Activated naive CD4-positive, alpha-beta T cell treated with anti-CD3 and anti-CD28 coated beads, Interleukin-2, amount 10 ng/mL, durations not matched to agents 7 days and 5 days (primary cell): ENCODE measurements around the gene ABO.

Source experiments
- CTCF ChIA-PET: fragments of 350-600 bp; sonication (Branson Sonifier 250); formaldehyde crosslinking; loops from one replicate; lab custom pipeline; 2021; ENCODE audit warnings: antibody characterized with exemption; lab: Charles Lee
- DNase-seq: peaks from one replicate; pipeline ENCODE4 v3.0.0-alpha.2; 2020
- H3K27ac Mint-ChIP-seq: one replicate; pipeline ENCODE4 v1.8.0; 2021; ENCODE audit warnings: mild to moderate bottlenecking, moderate library complexity, mixed read lengths
- H3K27me3 Mint-ChIP-seq: one replicate; pipeline ENCODE4 v1.8.0; 2021; ENCODE audit warnings: mild to moderate bottlenecking, mixed read lengths
- H3K36me3 Mint-ChIP-seq: one replicate; pipeline ENCODE4 v1.8.0; 2021; ENCODE audit warnings: mixed read lengths
- H3K4me1 Mint-ChIP-seq: one replicate; pipeline ENCODE4 v1.8.0; 2021; ENCODE audit warnings: mixed read lengths
- H3K4me3 Mint-ChIP-seq: one replicate; pipeline ENCODE4 v1.8.0; 2021; ENCODE audit warnings: mild to moderate bottlenecking, moderate library complexity, mixed read lengths
- H3K9me3 Mint-ChIP-seq: one replicate; pipeline ENCODE4 v1.8.0; 2021; ENCODE audit warnings: mixed read lengths

ABO gene

GRCh38 chr9:133262226-133262625 lies 12.8 kb downstream of the ABO start:
- H3K27ac Mint-ChIP-seq: no peak overlapping the region
- H3K4me1 Mint-ChIP-seq: no peaks in the 10 kb centered on the region
- no peaks in the 10 kb centered on the region for H3K9me3 Mint-ChIP-seq
- H3K27me3 Mint-ChIP-seq: peaks cover 21% of the 10 kb centered on the region
- DNase-seq: no peak
- H3K36me3 Mint-ChIP-seq: no peaks in the 10 kb centered on the region
- no peak overlapping the region for H3K4me3 Mint-ChIP-seq
- CTCF ChIA-PET: no interaction called here

GRCh38 chr9:133261753-133262120 lies 13.3 kb downstream of the ABO start:
- Mint-ChIP-seq H3K27ac (no peak overlapping the region), H3K4me3 (no peak overlapping the region), H3K4me1 (no peaks in the 10 kb centered on the region), H3K9me3 (no peaks in the 10 kb centered on the region), H3K36me3 (no peaks in the 10 kb centered on the region), H3K27me3 (peaks cover 23% of the 10 kb centered on the region)
- DNase-seq: no peak
- CTCF ChIA-PET: no interaction called here

- no peaks in the 10 kb centered on the region for H3K36me3 Mint-ChIP-seq
- no peak overlapping the region for H3K27ac Mint-ChIP-seq
- H3K27me3 Mint-ChIP-seq: peaks cover 23% of the 10 kb centered on the region
- CTCF ChIA-PET: no interaction called here
- no peak overlapping the region for H3K4me3 Mint-ChIP-seq
- no peak for DNase-seq
- no peaks in the 10 kb centered on the region for H3K4me1 Mint-ChIP-seq
- H3K9me3 Mint-ChIP-seq: no peaks in the 10 kb centered on the region
Measured at GRCh38 chr9:133261103-133261752, 13.8 kb downstream of the ABO start.

- H3K9me3 Mint-ChIP-seq: no peaks in the 10 kb centered on the region
- no peak for DNase-seq
- no peak overlapping the region for H3K27ac Mint-ChIP-seq
- CTCF ChIA-PET: no interaction called here
- peaks cover 23% of the 10 kb centered on the region for H3K27me3 Mint-ChIP-seq
- no peak overlapping the region for H3K4me3 Mint-ChIP-seq
- H3K36me3 Mint-ChIP-seq: no peaks in the 10 kb centered on the region
- no peaks in the 10 kb centered on the region for H3K4me1 Mint-ChIP-seq
Measured at GRCh38 chr9:133260334-133261102, 14.5 kb downstream of the ABO start.

GRCh38 chr9:133258061-133259015 lies 16.7 kb downstream of the ABO start:
- no peak for DNase-seq
- Mint-ChIP-seq H3K36me3 (no peaks in the 10 kb centered on the region), H3K4me1 (no peaks in the 10 kb centered on the region), H3K27ac (no peak overlapping the region), H3K4me3 (no peak overlapping the region), H3K27me3 (peaks cover 23% of the 10 kb centered on the region), H3K9me3 (no peaks in the 10 kb centered on the region)
- CTCF ChIA-PET: no interaction called here

GRCh38 chr9:133257465-133257956 lies 17.5 kb downstream of the ABO start:
- no peak overlapping the region for H3K27ac Mint-ChIP-seq
- H3K27me3 Mint-ChIP-seq: peaks cover 23% of the 10 kb centered on the region
- CTCF ChIA-PET: no interaction called here
- H3K36me3 Mint-ChIP-seq: no peaks in the 10 kb centered on the region
- H3K4me1 Mint-ChIP-seq: peaks cover 7% of the 10 kb centered on the region
- no peak overlapping the region for H3K4me3 Mint-ChIP-seq
- H3K9me3 Mint-ChIP-seq: no peaks in the 10 kb centered on the region
- no peak for DNase-seq

- peaks cover 9% of the 10 kb centered on the region for H3K4me1 Mint-ChIP-seq
- H3K36me3 Mint-ChIP-seq: no peaks in the 10 kb centered on the region
- H3K27ac Mint-ChIP-seq: no peak overlapping the region
- H3K27me3 Mint-ChIP-seq: peaks cover 23% of the 10 kb centered on the region
- no peak for DNase-seq
- no peak overlapping the region for H3K4me3 Mint-ChIP-seq
- CTCF ChIA-PET: no interaction called here
- H3K9me3 Mint-ChIP-seq: no peaks in the 10 kb centered on the region
Measured at GRCh38 chr9:133256686-133257091, 18.3 kb downstream of the ABO start.

- no peak overlapping the region for H3K27ac Mint-ChIP-seq
- no peak for DNase-seq
- peaks cover 24% of the 10 kb centered on the region for H3K27me3 Mint-ChIP-seq
- H3K4me3 Mint-ChIP-seq: no peak overlapping the region
- no peaks in the 10 kb centered on the region for H3K9me3 Mint-ChIP-seq
- H3K36me3 Mint-ChIP-seq: no peaks in the 10 kb centered on the region
- CTCF ChIA-PET: no interaction called here
- H3K4me1 Mint-ChIP-seq: peaks cover 11% of the 10 kb centered on the region
Measured at GRCh38 chr9:133256136-133256461, 18.9 kb downstream of the ABO start.

GRCh38 chr9:133255371-133256135 lies 19.4 kb downstream of the ABO start:
- CTCF ChIA-PET: no interaction called here
- H3K4me1 Mint-ChIP-seq: peaks cover 12% of the 10 kb centered on the region
- no peak overlapping the region for H3K27ac Mint-ChIP-seq
- H3K36me3 Mint-ChIP-seq: no peaks in the 10 kb centered on the region
- no peak for DNase-seq
- no peak overlapping the region for H3K4me3 Mint-ChIP-seq
- H3K9me3 Mint-ChIP-seq: no peaks in the 10 kb centered on the region
- peaks cover 23% of the 10 kb centered on the region for H3K27me3 Mint-ChIP-seq

- Mint-ChIP-seq H3K36me3 (no peaks in the 10 kb centered on the region), H3K4me1 (peaks cover 13% of the 10 kb centered on the region), H3K27ac (no peak overlapping the region), H3K27me3 (peaks cover 22% of the 10 kb centered on the region), H3K4me3 (no peak overlapping the region), H3K9me3 (no peaks in the 10 kb centered on the region)
- DNase-seq: no peak
- CTCF ChIA-PET: no interaction called here
Measured at GRCh38 chr9:133254471-133254870, 20.5 kb downstream of the ABO start.

- Mint-ChIP-seq H3K4me3 (no peak overlapping the region), H3K4me1 (peaks cover 23% of the 10 kb centered on the region), H3K36me3 (no peaks in the 10 kb centered on the region), H3K9me3 (no peaks in the 10 kb centered on the region), H3K27me3 (peaks cover 31% of the 10 kb centered on the region), H3K27ac (no peak overlapping the region)
- no peak for DNase-seq
- CTCF ChIA-PET: no interaction called here
Measured at GRCh38 chr9:133253268-133253667, 21.7 kb downstream of the ABO start.

GRCh38 chr9:133252301-133253020 lies 22.5 kb downstream of the ABO start:
- CTCF ChIA-PET: interaction anchor here (1.0 kb wide), 1 partner anchor 14 kb away, joined by 3 read pairs; no protein-coding TSS in a partner anchor
- no peaks in the 10 kb centered on the region for H3K9me3 Mint-ChIP-seq

GRCh38 chr9:133251773-133252172 lies 23.2 kb downstream of the ABO start:
- Mint-ChIP-seq H3K36me3 (no peaks in the 10 kb centered on the region), H3K4me1 (peaks cover 23% of the 10 kb centered on the region), H3K4me3 (no peak overlapping the region), H3K27me3 (peaks cover 32% of the 10 kb centered on the region), H3K9me3 (no peaks in the 10 kb centered on the region), H3K27ac (no peak overlapping the region)
- no peak for DNase-seq
- CTCF ChIA-PET: no interaction called here

More at GRCh38 chr9:133252301-133253020, 22.5 kb downstream of the ABO start:
- no peak overlapping the region for H3K27ac Mint-ChIP-seq
- H3K36me3 Mint-ChIP-seq: no peaks in the 10 kb centered on the region
- H3K27me3 Mint-ChIP-seq: peaks cover 29% of the 10 kb centered on the region
- peaks cover 23% of the 10 kb centered on the region for H3K4me1 Mint-ChIP-seq
- DNase-seq: no peak
- no peak overlapping the region for H3K4me3 Mint-ChIP-seq
